Measurements from ENCODE around the gene TAGLN. TPM values are rescaled to one million over a fixed set of nuclear protein-coding genes. Genes with fewer than 3 reads are reported as not detected.

TAGLN gene
- total RNA-seq, 4 donors from 2014 or later, result 110 to 361 (median 254) TPM

DNA sequence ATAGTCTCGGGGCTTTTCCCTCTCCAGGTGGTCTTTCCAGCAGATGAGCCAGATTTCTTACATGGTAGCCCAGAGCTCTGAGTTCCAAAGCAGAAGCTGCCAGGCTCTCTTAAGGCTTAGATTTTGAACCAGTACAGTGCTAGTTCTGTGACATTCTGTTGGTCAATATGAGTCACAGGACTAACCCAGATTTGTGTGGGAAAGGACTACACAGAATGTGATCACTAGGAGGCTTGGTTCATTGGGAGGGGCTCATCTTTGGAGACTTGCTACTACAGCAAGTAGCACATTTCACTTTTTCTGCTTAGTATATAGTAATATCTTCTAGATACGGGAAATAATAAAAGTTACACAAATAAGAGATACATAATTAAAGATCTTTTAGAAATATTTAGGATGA lies 57.4 kb downstream of the TAGLN start:
- Histone ChIP-seq H3K27me3 (no peaks in the 10 kb centered on the region), H3K4me3 (no peak overlapping the region), H3K27ac (no peak overlapping the region), H3K36me3 (peaks cover 0 to 45% (median 0%) of the 10 kb centered on the region in 3 donors), H3K9me3 (no peaks in the 10 kb centered on the region), H3K4me1 (no peaks in the 10 kb centered on the region)
- TF ChIP-seq CTCF (IDR thresholded peaks at IDR 0.05) (no peak), POLR2A (IDR thresholded peaks at IDR 0.05) (no peak)
- DNase-seq, result no peak

Other genes with a start within 250 kb of the TAGLN start
- gene SIK3, start 100.9 kb upstream of the TAGLN start, total RNA-seq, result 10 to 100 TPM; 58.8 to 85.8 (median 59.8) TPM
- gene PAFAH1B2, start 55.1 kb upstream of the TAGLN start, total RNA-seq, result 10 to 100 TPM; 45.4 to 96.2 (median 66.9) TPM
- 100 to 1,000 TPM in 3 of 4 donors, 10 to 100 TPM in 1; 69.3 to 201 (median 162) TPM for gene SIDT2, start 20.6 kb upstream of the TAGLN start, total RNA-seq
- 100 to 1,000 TPM; 136 to 244 (median 171) TPM for gene PCSK7, start 32.7 kb downstream of the TAGLN start, total RNA-seq
- 10 to 100 TPM; 10.2 to 32.2 (median 13.4) TPM for gene RNF214, start 33.3 kb downstream of the TAGLN start, total RNA-seq
- gene BACE1-AS, start 92.0 kb downstream of the TAGLN start, total RNA-seq, result 1 to 10 TPM; 2.5 to 7.6 (median 6.3) TPM
- 10 to 100 TPM in 2 of 4 donors, 1 to 10 TPM in 2; 5.6 to 11.4 (median 8.9) TPM for gene BACE1, start 116.9 kb downstream of the TAGLN start, total RNA-seq
- 10 to 100 TPM; 12.3 to 45.4 (median 27.2) TPM for gene CEP164, start 128.5 kb downstream of the TAGLN start, total RNA-seq